A549 (cell line): ENCODE results near the gene JUP.

Source experiments
- CEBPB ChIP-seq, 2 experiments: fragments of >200 bp in 1 of 2; sonication (Bioruptor Twin) in 1 of 2; formaldehyde crosslinking in 1 of 2; IDR thresholded peaks; 2 replicates each; pipeline ENCODE4 v1.6.1; 2012 to 2016
- KDM1A ChIP-seq: fragments of 200-600 bp; sonication (generic); IDR thresholded peaks from 2 replicates; pipeline ENCODE4 v1.6.1; 2016; ENCODE audit warnings: low read depth, mild to moderate bottlenecking
- NR3C1 ChIP-seq: fragments of >200 bp; sonication (Bioruptor Twin); formaldehyde crosslinking; IDR thresholded peaks from 3 replicates; pipeline ENCODE4 v1.6.1; 2017
- POLR2A ChIP-seq: IDR thresholded peaks from 2 replicates; pipeline ENCODE4 v1.6.1; 2012; ENCODE audit warnings: mild to moderate bottlenecking, low read length
- ZNF302 ChIP-seq: fragments of 250-450 bp; sonication (Bioruptor Pico); IDR thresholded peaks from 2 replicates; pipeline ENCODE4 v1.9.0; 2021; ENCODE audit warnings: inconsistent platforms, mild to moderate bottlenecking, moderate library complexity
- TF ChIP-seq, protein P1 (sequence below): fragments of >200 bp; sonication (Bioruptor Twin); formaldehyde crosslinking; IDR thresholded peaks from 3 replicates; pipeline ENCODE4 v1.5.1; 2016
- TF ChIP-seq, protein P2 (sequence below): fragments of 200-600 bp; sonication (generic); IDR thresholded peaks from 2 replicates; pipeline ENCODE4 v1.6.1; 2016; ENCODE audit warnings: antibody characterized with exemption, mild to moderate bottlenecking, moderate library complexity

- no peak for TF ChIP-seq KDM1A
- TF ChIP-seq, protein P1, sequence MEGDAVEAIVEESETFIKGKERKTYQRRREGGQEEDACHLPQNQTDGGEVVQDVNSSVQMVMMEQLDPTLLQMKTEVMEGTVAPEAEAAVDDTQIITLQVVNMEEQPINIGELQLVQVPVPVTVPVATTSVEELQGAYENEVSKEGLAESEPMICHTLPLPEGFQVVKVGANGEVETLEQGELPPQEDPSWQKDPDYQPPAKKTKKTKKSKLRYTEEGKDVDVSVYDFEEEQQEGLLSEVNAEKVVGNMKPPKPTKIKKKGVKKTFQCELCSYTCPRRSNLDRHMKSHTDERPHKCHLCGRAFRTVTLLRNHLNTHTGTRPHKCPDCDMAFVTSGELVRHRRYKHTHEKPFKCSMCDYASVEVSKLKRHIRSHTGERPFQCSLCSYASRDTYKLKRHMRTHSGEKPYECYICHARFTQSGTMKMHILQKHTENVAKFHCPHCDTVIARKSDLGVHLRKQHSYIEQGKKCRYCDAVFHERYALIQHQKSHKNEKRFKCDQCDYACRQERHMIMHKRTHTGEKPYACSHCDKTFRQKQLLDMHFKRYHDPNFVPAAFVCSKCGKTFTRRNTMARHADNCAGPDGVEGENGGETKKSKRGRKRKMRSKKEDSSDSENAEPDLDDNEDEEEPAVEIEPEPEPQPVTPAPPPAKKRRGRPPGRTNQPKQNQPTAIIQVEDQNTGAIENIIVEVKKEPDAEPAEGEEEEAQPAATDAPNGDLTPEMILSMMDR, result no peak
- no peak for TF ChIP-seq NR3C1
- no peak for TF ChIP-seq CEBPB (IDR thresholded peaks at IDR 0.05)
- TF ChIP-seq, protein P2, sequence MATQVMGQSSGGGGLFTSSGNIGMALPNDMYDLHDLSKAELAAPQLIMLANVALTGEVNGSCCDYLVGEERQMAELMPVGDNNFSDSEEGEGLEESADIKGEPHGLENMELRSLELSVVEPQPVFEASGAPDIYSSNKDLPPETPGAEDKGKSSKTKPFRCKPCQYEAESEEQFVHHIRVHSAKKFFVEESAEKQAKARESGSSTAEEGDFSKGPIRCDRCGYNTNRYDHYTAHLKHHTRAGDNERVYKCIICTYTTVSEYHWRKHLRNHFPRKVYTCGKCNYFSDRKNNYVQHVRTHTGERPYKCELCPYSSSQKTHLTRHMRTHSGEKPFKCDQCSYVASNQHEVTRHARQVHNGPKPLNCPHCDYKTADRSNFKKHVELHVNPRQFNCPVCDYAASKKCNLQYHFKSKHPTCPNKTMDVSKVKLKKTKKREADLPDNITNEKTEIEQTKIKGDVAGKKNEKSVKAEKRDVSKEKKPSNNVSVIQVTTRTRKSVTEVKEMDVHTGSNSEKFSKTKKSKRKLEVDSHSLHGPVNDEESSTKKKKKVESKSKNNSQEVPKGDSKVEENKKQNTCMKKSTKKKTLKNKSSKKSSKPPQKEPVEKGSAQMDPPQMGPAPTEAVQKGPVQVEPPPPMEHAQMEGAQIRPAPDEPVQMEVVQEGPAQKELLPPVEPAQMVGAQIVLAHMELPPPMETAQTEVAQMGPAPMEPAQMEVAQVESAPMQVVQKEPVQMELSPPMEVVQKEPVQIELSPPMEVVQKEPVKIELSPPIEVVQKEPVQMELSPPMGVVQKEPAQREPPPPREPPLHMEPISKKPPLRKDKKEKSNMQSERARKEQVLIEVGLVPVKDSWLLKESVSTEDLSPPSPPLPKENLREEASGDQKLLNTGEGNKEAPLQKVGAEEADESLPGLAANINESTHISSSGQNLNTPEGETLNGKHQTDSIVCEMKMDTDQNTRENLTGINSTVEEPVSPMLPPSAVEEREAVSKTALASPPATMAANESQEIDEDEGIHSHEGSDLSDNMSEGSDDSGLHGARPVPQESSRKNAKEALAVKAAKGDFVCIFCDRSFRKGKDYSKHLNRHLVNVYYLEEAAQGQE, result no peak
- no peak for TF ChIP-seq ZNF302 (CRISPR knock-in tag)
- TF ChIP-seq POLR2A, result no peak
These were observed 5.0 kb downstream of the JUP start for GRCh38 chr17:41781404-41782110.
